WTC11 (cell line): ENCODE measurements around the gene FYN. TPM values are rescaled to one million over a fixed set of nuclear protein-coding genes. Genes with fewer than 3 reads are reported as not detected.

Source experiments
- ATAC-seq: fragments of 200-7000 bp; cut with Tn5 transposase; 2 replicates; pipeline ENCODE4 v1.10.0; 2021; ENCODE audit warnings: mild to moderate bottlenecking, moderate library complexity
- CTCF ChIA-PET: fragments of 300-600 bp; sonication (Branson Sonifier 250); formaldehyde crosslinking; loops from one replicate; lab custom pipeline; 2021; ENCODE audit warnings: antibody characterized with exemption; lab: Charles Lee
- POLR2A ChIA-PET: fragments of 350-600 bp; sonication (Branson Sonifier 250); formaldehyde crosslinking; loops from one replicate; lab custom pipeline; 2021; ENCODE audit warnings: antibody characterized with exemption; lab: Charles Lee
- DNase-seq: peaks from one replicate; pipeline ENCODE4 v3.0.0; 2021; ENCODE audit warnings: low spot score
- H3K27ac Mint-ChIP-seq: 2 replicates; pipeline ENCODE4 v1.8.0; 2021; ENCODE audit warnings: mixed read lengths
- H3K27me3 Mint-ChIP-seq: 2 replicates; pipeline ENCODE4 v1.8.0; 2021; ENCODE audit warnings: low read depth, mild to moderate bottlenecking, moderate library complexity, mixed read lengths
- H3K36me3 Mint-ChIP-seq: 2 replicates; pipeline ENCODE4 v1.8.0; 2021; ENCODE audit warnings: mixed read lengths
- H3K4me1 Mint-ChIP-seq: 2 replicates; pipeline ENCODE4 v1.8.0; 2022; ENCODE audit warnings: mixed read lengths
- H3K4me3 Mint-ChIP-seq: 2 replicates; pipeline ENCODE4 v1.8.0; 2021; ENCODE audit warnings: mild to moderate bottlenecking, moderate library complexity, mixed read lengths
- H3K9me3 Mint-ChIP-seq: 2 replicates; pipeline ENCODE4 v1.8.0; 2021; ENCODE audit warnings: mixed read lengths
- AFF4 ChIP-seq: sonication (generic); formaldehyde crosslinking; IDR thresholded peaks from 2 replicates; pipeline ENCODE4 v1.8.1; 2023; ENCODE audit warnings: mild to moderate bottlenecking, missing genetic modification reagents, borderline replicate concordance
- ATF1 ChIP-seq: sonication (generic); formaldehyde crosslinking; IDR thresholded peaks from 2 replicates; pipeline ENCODE4 v1.8.1; 2023; ENCODE audit warnings: mild to moderate bottlenecking, moderate library complexity, missing genetic modification reagents
- ATF6 ChIP-seq: sonication (generic); formaldehyde crosslinking; IDR thresholded peaks from 2 replicates; pipeline ENCODE4 v1.8.1; 2023; ENCODE audit warnings: mild to moderate bottlenecking, missing genetic modification reagents
- CREB1 ChIP-seq: sonication (generic); formaldehyde crosslinking; IDR thresholded peaks from 2 replicates; pipeline ENCODE4 v1.8.0; 2023; ENCODE audit warnings: mild to moderate bottlenecking, missing genetic modification reagents
- EMX1 ChIP-seq: fragments of 250-450 bp; sonication (Bioruptor Pico); IDR thresholded peaks from 2 replicates; pipeline ENCODE4 v1.8.0; 2021; ENCODE audit warnings: mild to moderate bottlenecking
- FOXP1 ChIP-seq: sonication (generic); formaldehyde crosslinking; IDR thresholded peaks from 2 replicates; pipeline ENCODE4 v1.8.0; 2022; ENCODE audit warnings: missing genetic modification reagents, mild to moderate bottlenecking, moderate library complexity, borderline replicate concordance
- GABPB1 ChIP-seq: sonication (generic); formaldehyde crosslinking; IDR thresholded peaks from 2 replicates; pipeline ENCODE4 v1.8.1; 2023; ENCODE audit warnings: mild to moderate bottlenecking, missing genetic modification reagents
- GRHL2 ChIP-seq: fragments of 250-450 bp; sonication (Bioruptor Pico); IDR thresholded peaks from 2 replicates; pipeline ENCODE4 v1.8.0; 2022; ENCODE audit warnings: mild to moderate bottlenecking, moderate library complexity; ENCODE audit not compliant: insufficient replicate concordance, severe bottlenecking
- IRF2 ChIP-seq: sonication (generic); formaldehyde crosslinking; IDR thresholded peaks from 2 replicates; pipeline ENCODE4 v1.8.0; 2022; ENCODE audit warnings: low read depth, missing genetic modification reagents, borderline replicate concordance
- KAT7 ChIP-seq: sonication (generic); formaldehyde crosslinking; IDR thresholded peaks from 2 replicates; pipeline ENCODE4 v1.8.1; 2023; ENCODE audit warnings: missing genetic modification reagents, mild to moderate bottlenecking, borderline replicate concordance
- MXD4 ChIP-seq: fragments of 250-450 bp; sonication (Bioruptor Pico); IDR thresholded peaks from 2 replicates; pipeline ENCODE4 v1.8.0; 2021; ENCODE audit warnings: mild to moderate bottlenecking, moderate library complexity, borderline replicate concordance
- NR2C2 ChIP-seq: sonication (generic); formaldehyde crosslinking; IDR thresholded peaks from 2 replicates; pipeline ENCODE4 v1.8.0; 2022; ENCODE audit warnings: mild to moderate bottlenecking, missing genetic modification reagents
- NR3C1 ChIP-seq: sonication (generic); formaldehyde crosslinking; conservative IDR thresholded peaks from 2 replicates; pipeline ENCODE4 v1.8.1; 2023; ENCODE audit warnings: low read depth, mild to moderate bottlenecking, missing genetic modification reagents
- PRRX2 ChIP-seq: fragments of 250-450 bp; sonication (Bioruptor Pico); IDR thresholded peaks from 2 replicates; pipeline ENCODE4 v1.8.0; 2021; ENCODE audit warnings: mild to moderate bottlenecking
- RELA ChIP-seq: sonication (generic); formaldehyde crosslinking; IDR thresholded peaks from 2 replicates; pipeline ENCODE4 v1.8.1; 2022; ENCODE audit warnings: missing genetic modification reagents, mild to moderate bottlenecking, borderline replicate concordance
- RORB ChIP-seq: fragments of 250-450 bp; sonication (Bioruptor Pico); IDR thresholded peaks from 2 replicates; pipeline ENCODE4 v1.9.0; 2021; ENCODE audit warnings: mild to moderate bottlenecking
- TEAD1 ChIP-seq: sonication (generic); formaldehyde crosslinking; IDR thresholded peaks from 2 replicates; pipeline ENCODE4 v1.8.0; 2022; ENCODE audit warnings: mild to moderate bottlenecking, missing genetic modification reagents
- ZNF121 ChIP-seq: sonication (generic); formaldehyde crosslinking; IDR thresholded peaks from 2 replicates; pipeline ENCODE4 v1.8.0; 2023; ENCODE audit warnings: missing genetic modification reagents
- ZNF263 ChIP-seq: sonication (generic); formaldehyde crosslinking; IDR thresholded peaks from 2 replicates; pipeline ENCODE4 v1.8.1; 2022; ENCODE audit warnings: low read depth, mild to moderate bottlenecking, moderate library complexity, missing genetic modification reagents
- ZNF671 ChIP-seq: fragments of 250-450 bp; sonication (Bioruptor Pico); IDR thresholded peaks from 2 replicates; pipeline ENCODE4 v1.8.0; 2021; ENCODE audit warnings: mild to moderate bottlenecking
- total RNA-seq: library from RNA; stranded (reverse); gene quantifications from 3 replicates; pipeline ENCODE4 v1.2.3, GENCODE V29; 2021
- TF ChIP-seq, protein P1 (sequence below): sonication (generic); formaldehyde crosslinking; IDR thresholded peaks from 2 replicates; pipeline ENCODE4 v1.8.1; 2022; ENCODE audit warnings: mild to moderate bottlenecking, moderate library complexity, missing genetic modification reagents

The FYN gene
- total RNA-seq, 1 experiment from 2014 or later, result 63.9 TPM

- H3K4me1 Mint-ChIP-seq, result peaks cover 26% of the 10 kb centered on the region
- POLR2A ChIA-PET, result no interaction called here
- H3K4me3 Mint-ChIP-seq, result no peak overlapping the region
- DNase-seq (no peak), ATAC-seq (no peak)
- H3K27ac Mint-ChIP-seq, result no peak overlapping the region
- no peaks in the 10 kb centered on the region for H3K27me3 Mint-ChIP-seq
- no peaks in the 10 kb centered on the region for H3K9me3 Mint-ChIP-seq
- CTCF ChIA-PET, result no interaction called here
- H3K36me3 Mint-ChIP-seq, result peaks cover 6% of the 10 kb centered on the region; the same call in 1 of the 2 replicates
- no peak for TF ChIP-seq GABPB1 (CRISPR knock-in tag)
- no peak for TF ChIP-seq KAT7
- no peak for TF ChIP-seq ATF1 (CRISPR knock-in tag)
- no peak for TF ChIP-seq IRF2
- no peak for TF ChIP-seq GRHL2 (CRISPR knock-in tag)
These were observed 189.4 kb downstream of the FYN start for GRCh38 chr6:111683749-111684267.

DNA sequence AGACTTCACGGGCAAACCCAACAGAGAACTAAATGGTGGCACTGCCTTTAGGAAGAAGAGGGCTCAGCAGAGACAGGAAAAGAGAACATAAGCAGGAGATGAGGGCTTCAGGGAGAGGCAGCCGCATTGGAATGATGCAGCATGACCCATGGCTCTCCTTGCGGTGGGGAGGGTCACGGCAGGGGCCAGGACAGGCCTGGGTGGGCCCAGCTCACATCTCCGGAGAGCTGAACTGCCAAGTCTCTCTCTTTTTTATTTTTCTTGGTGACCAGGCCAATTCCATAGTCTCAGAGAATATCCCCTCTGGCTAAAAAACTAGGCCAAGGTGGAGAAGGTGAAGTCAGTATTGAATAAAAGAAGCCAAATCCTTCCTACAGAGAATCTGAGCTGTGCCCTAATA, 190.1 kb downstream of the FYN start:
- ATAC-seq (no peak), DNase-seq (no peak)
- Mint-ChIP-seq H3K9me3 (no peaks in the 10 kb centered on the region), H3K4me1 (peaks cover 31% of the 10 kb centered on the region), H3K4me3 (no peak overlapping the region), H3K27me3 (no peaks in the 10 kb centered on the region), H3K27ac (no peak overlapping the region), H3K36me3 (peaks cover 6% of the 10 kb centered on the region; the same call in 1 of the 2 replicates)
- ChIA-PET CTCF (no interaction called here), POLR2A (no interaction called here)
- TF ChIP-seq AFF4 (CRISPR knock-in tag), result no peak
- TF ChIP-seq RELA (CRISPR knock-in tag), result no peak
- TF ChIP-seq ZNF263 (CRISPR knock-in tag), result no peak
- no peak for TF ChIP-seq ATF6 (CRISPR knock-in tag)
- no peak for TF ChIP-seq NR3C1
- TF ChIP-seq, protein P1, sequence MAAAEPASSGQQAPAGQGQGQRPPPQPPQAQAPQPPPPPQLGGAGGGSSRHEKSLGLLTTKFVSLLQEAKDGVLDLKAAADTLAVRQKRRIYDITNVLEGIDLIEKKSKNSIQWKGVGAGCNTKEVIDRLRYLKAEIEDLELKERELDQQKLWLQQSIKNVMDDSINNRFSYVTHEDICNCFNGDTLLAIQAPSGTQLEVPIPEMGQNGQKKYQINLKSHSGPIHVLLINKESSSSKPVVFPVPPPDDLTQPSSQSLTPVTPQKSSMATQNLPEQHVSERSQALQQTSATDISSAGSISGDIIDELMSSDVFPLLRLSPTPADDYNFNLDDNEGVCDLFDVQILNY (CRISPR knock-in tag), result no peak

DNA sequence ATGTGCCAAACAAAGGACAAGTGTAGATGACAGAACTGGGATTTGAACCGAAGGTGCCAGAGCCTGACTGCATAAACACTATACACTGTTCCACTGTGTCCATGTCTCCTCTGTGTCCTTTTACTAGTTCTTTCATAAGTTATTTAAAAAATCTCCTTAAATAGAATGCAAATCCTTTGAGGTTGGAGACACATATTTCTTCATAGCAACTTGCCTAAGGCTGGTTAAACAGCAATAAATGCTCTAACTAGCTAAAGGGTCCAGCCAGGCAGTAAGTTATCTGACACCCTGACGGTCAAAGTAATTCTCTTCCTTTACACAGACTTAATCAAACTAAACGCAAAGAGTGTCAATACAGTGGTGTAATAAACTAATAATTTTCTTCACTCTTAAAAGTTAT, 191.4 kb downstream of the FYN start:
- Mint-ChIP-seq H3K9me3 (no peaks in the 10 kb centered on the region), H3K36me3 (peaks cover 6% of the 10 kb centered on the region; the same call in 1 of the 2 replicates), H3K27me3 (no peaks in the 10 kb centered on the region), H3K27ac (no peak overlapping the region), H3K4me1 (peaks cover 39% of the 10 kb centered on the region), H3K4me3 (no peak overlapping the region)
- DNase-seq, result no peak
- no peak for ATAC-seq
- POLR2A ChIA-PET, result no interaction called here
- CTCF ChIA-PET, result no interaction called here
- TF ChIP-seq PRRX2 (no peak), MXD4 (CRISPR knock-in tag) (no peak), RORB (CRISPR knock-in tag) (no peak), ZNF671 (no peak), TEAD1 (CRISPR knock-in tag) (no peak), FOXP1 (CRISPR knock-in tag) (no peak), ATF1 (CRISPR knock-in tag) (no peak), CREB1 (CRISPR knock-in tag) (no peak), ZNF121 (CRISPR knock-in tag) (no peak), NR2C2 (CRISPR knock-in tag) (no peak), EMX1 (CRISPR knock-in tag) (no peak), AFF4 (CRISPR knock-in tag) (no peak), NR3C1 (no peak)
- TF ChIP-seq, protein P1 (CRISPR knock-in tag), result no peak
